HepG2 (cell line): Measurements from ENCODE around the gene DPEP2NB. TPM values are rescaled to one million over a fixed set of nuclear protein-coding genes. Genes with fewer than 3 reads are reported as not detected.

Experiments used
- SKI ChIP-seq: fragments of 450-650 bp; IDR thresholded peaks from one replicate; pipeline ENCODE4 v1.6.1; 2018; ENCODE audit warnings: mild to moderate bottlenecking; ENCODE audit not compliant: partially characterized antibody
- SMAD3 ChIP-seq: sonication (generic); formaldehyde crosslinking; IDR thresholded peaks from 2 replicates; pipeline ENCODE4 v1.4.0; 2020; ENCODE audit warnings: missing genetic modification reagents
- TARDBP ChIP-seq: sonication (generic); formaldehyde crosslinking; IDR thresholded peaks from 2 replicates; pipeline ENCODE4 v1.8.0; 2022; ENCODE audit warnings: mild to moderate bottlenecking, missing genetic modification reagents
- TEAD3 ChIP-seq: optimal IDR thresholded peaks from 2 replicates; pipeline ENCODE3; 2016; ENCODE audit warnings: borderline replicate concordance
- YY1 ChIP-seq: IDR thresholded peaks from 2 replicates; pipeline ENCODE4 v1.6.1; 2011; ENCODE audit warnings: low read length, low read depth, moderate library complexity, mild to moderate bottlenecking; ENCODE audit not compliant: insufficient read depth, insufficient replicate concordance
- ZBTB33 ChIP-seq: sonication (generic); formaldehyde crosslinking; IDR thresholded peaks from 2 replicates; pipeline ENCODE4 v1.4.0; 2020; ENCODE audit warnings: missing genetic modification reagents
- ZNF383 ChIP-seq: sonication (generic); formaldehyde crosslinking; IDR thresholded peaks from 2 replicates; pipeline ENCODE4 v1.4.0; 2020; ENCODE audit warnings: missing genetic modification reagents, mild to moderate bottlenecking, borderline replicate concordance
- ZNF510 ChIP-seq: sonication (generic); formaldehyde crosslinking; IDR thresholded peaks from 2 replicates; pipeline ENCODE4 v1.4.0; 2020; ENCODE audit warnings: low read depth, mild to moderate bottlenecking, missing genetic modification reagents
- ZNF530 ChIP-seq: sonication (generic); formaldehyde crosslinking; IDR thresholded peaks from 2 replicates; pipeline ENCODE4 v1.5.0; 2020; ENCODE audit warnings: low read depth, mild to moderate bottlenecking, missing genetic modification reagents
- ZNF580 ChIP-seq: IDR thresholded peaks from 2 replicates; pipeline ENCODE4 v1.6.1; 2016; ENCODE audit warnings: low read depth, borderline replicate concordance
- polyA plus RNA-seq, 8 experiments: library from polyadenylated mRNA; depleted of rRNA in 3 of 8; stranded (reverse) in 7 of 8; unstranded in 1 of 8; fragments of >200 nt; fragmentation: Illumina TruSeq in 4 of 8; extraction: Trizol in 4 of 8; gene quantifications; 2 replicates each; pipeline versions ENCODE4 v1.2.1 to v1.2.3, GENCODE V29; 2011 to 2016; ENCODE audit warnings: low read depth in 4 of 8, missing spikeins in 1 of 8, mixed read lengths in 1 of 8; ENCODE audit not compliant: insufficient read depth in 1 of 8
- total RNA-seq, 5 experiments: library from RNA; depleted of rRNA; stranded (reverse); fragments of >200 nt; fragmentation: Illumina TruSeq; extraction: Trizol; gene quantifications; 2 replicates each; pipeline ENCODE4 v1.2.3, GENCODE V29; 2016; ENCODE audit warnings: low read depth in 1 of 5
- TF ChIP-seq, protein P1 (sequence below): IDR thresholded peaks from 2 replicates; pipeline ENCODE4 v1.6.1; 2018; ENCODE audit warnings: missing genetic modification reagents, mild to moderate bottlenecking, missing compliant biosample characterization
- TF ChIP-seq, protein P2 (sequence below): sonication (generic); formaldehyde crosslinking; IDR thresholded peaks from 2 replicates; pipeline ENCODE4 v1.5.1; 2020; ENCODE audit warnings: mild to moderate bottlenecking, missing genetic modification reagents
- TF ChIP-seq, protein P3 (sequence below): sonication (generic); formaldehyde crosslinking; conservative IDR thresholded peaks from 2 replicates; pipeline ENCODE4 v1.4.0; 2020; ENCODE audit warnings: missing genetic modification reagents
- TF ChIP-seq, protein P4 (sequence below): sonication (generic); formaldehyde crosslinking; IDR thresholded peaks from 2 replicates; pipeline ENCODE4 v1.5.0; 2020; ENCODE audit warnings: mild to moderate bottlenecking, missing genetic modification reagents, borderline replicate concordance

The DPEP2NB gene
- total and polyA plus RNA-seq, 2 of the 13 experiments (the other 11 are each of a cell fraction or from before 2014, with no cell fraction given) = not detected

GRCh38 chr16:68040506-68041288, 25.0 kb upstream of the DPEP2NB start (continued):
- TF ChIP-seq, protein P1, sequence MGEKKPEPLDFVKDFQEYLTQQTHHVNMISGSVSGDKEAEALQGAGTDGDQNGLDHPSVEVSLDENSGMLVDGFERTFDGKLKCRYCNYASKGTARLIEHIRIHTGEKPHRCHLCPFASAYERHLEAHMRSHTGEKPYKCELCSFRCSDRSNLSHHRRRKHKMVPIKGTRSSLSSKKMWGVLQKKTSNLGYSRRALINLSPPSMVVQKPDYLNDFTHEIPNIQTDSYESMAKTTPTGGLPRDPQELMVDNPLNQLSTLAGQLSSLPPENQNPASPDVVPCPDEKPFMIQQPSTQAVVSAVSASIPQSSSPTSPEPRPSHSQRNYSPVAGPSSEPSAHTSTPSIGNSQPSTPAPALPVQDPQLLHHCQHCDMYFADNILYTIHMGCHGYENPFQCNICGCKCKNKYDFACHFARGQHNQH (CRISPR knock-in tag) = peak; percentile 49; the same call in 1 of the 2 replicates
- peak; percentile 61 for TF ChIP-seq SKI
- TF ChIP-seq ZNF383 (CRISPR knock-in tag) = 0 out of 2 replicates have a peak, but pooled peaks have one; percentile 21
- 0 out of 2 replicates have a peak, but pooled peaks have one; percentile 33 for TF ChIP-seq ZNF530 (CRISPR knock-in tag)
- TF ChIP-seq ZNF580 = peak; percentile 54; the same call in 1 of the 2 replicates
- peak; percentile 66 for TF ChIP-seq YY1
- TF ChIP-seq, protein P2, sequence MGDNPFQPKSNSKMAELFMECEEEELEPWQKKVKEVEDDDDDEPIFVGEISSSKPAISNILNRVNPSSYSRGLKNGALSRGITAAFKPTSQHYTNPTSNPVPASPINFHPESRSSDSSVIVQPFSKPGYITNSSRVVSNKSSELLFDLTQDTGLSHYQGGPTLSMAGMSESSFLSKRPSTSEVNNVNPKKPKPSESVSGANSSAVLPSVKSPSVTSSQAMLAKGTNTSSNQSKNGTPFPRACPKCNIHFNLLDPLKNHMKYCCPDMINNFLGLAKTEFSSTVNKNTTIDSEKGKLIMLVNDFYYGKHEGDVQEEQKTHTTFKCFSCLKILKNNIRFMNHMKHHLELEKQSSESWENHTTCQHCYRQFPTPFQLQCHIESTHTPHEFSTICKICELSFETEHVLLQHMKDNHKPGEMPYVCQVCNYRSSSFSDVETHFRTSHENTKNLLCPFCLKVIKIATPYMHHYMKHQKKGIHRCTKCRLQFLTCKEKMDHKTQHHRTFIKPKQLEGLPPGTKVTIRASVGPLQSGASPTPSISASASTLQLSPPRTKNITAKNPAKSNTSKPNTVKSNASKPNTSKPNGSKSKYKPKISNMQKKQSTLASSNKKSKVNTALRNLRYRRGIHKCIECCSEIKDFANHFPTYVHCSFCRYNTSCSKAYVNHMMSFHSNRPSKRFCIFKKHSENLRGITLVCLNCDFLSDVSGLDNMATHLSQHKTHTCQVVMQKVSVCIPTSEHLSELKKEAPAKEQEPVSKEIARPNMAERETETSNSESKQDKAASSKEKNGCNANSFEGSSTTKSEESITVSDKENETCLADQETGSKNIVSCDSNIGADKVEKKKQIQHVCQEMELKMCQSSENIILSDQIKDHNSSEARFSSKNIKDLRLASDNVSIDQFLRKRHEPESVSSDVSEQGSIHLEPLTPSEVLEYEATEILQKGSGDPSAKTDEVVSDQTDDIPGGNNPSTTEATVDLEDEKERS = 0 out of 2 replicates have a peak, but pooled peaks have one; percentile 52
- peak; percentile 37 for TF ChIP-seq TEAD3 (CRISPR knock-in tag)
- TF ChIP-seq TARDBP (CRISPR knock-in tag) = 0 out of 2 replicates have a peak, but pooled peaks have one; percentile 39
- TF ChIP-seq ZBTB33 = peak; percentile 66; the same call in 1 of the 2 replicates
- TF ChIP-seq, protein P3, sequence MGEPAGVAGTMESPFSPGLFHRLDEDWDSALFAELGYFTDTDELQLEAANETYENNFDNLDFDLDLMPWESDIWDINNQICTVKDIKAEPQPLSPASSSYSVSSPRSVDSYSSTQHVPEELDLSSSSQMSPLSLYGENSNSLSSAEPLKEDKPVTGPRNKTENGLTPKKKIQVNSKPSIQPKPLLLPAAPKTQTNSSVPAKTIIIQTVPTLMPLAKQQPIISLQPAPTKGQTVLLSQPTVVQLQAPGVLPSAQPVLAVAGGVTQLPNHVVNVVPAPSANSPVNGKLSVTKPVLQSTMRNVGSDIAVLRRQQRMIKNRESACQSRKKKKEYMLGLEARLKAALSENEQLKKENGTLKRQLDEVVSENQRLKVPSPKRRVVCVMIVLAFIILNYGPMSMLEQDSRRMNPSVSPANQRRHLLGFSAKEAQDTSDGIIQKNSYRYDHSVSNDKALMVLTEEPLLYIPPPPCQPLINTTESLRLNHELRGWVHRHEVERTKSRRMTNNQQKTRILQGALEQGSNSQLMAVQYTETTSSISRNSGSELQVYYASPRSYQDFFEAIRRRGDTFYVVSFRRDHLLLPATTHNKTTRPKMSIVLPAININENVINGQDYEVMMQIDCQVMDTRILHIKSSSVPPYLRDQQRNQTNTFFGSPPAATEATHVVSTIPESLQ (CRISPR knock-in tag) = no peak
- no peak for TF ChIP-seq SMAD3 (CRISPR knock-in tag)
- TF ChIP-seq, protein P4, sequence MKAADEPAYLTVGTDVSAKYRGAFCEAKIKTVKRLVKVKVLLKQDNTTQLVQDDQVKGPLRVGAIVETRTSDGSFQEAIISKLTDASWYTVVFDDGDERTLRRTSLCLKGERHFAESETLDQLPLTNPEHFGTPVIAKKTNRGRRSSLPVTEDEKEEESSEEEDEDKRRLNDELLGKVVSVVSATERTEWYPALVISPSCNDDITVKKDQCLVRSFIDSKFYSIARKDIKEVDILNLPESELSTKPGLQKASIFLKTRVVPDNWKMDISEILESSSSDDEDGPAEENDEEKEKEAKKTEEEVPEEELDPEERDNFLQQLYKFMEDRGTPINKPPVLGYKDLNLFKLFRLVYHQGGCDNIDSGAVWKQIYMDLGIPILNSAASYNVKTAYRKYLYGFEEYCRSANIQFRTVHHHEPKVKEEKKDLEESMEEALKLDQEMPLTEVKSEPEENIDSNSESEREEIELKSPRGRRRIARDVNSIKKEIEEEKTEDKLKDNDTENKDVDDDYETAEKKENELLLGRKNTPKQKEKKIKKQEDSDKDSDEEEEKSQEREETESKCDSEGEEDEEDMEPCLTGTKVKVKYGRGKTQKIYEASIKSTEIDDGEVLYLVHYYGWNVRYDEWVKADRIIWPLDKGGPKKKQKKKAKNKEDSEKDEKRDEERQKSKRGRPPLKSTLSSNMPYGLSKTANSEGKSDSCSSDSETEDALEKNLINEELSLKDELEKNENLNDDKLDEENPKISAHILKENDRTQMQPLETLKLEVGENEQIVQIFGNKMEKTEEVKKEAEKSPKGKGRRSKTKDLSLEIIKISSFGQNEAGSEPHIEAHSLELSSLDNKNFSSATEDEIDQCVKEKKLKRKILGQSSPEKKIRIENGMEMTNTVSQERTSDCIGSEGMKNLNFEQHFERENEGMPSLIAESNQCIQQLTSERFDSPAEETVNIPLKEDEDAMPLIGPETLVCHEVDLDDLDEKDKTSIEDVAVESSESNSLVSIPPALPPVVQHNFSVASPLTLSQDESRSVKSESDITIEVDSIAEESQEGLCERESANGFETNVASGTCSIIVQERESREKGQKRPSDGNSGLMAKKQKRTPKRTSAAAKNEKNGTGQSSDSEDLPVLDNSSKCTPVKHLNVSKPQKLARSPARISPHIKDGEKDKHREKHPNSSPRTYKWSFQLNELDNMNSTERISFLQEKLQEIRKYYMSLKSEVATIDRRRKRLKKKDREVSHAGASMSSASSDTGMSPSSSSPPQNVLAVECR (CRISPR knock-in tag) = peak; percentile 42; the same call in 1 of the 2 replicates
- peak; percentile 63; the same call in 1 of the 2 replicates for TF ChIP-seq ZNF510
